Heart left ventricle (tissue), 13 donors: Measurements from ENCODE around the gene NDUFS4.

Source experiments
- POLR2A ChIP-seq, 2 donors: fragments of 450-650 bp; IDR thresholded peaks; one replicate each; pipeline ENCODE4 v1.6.1; 2017; ENCODE audit warnings: antibody characterized with exemption in 2 of 2, mild to moderate bottlenecking in 2 of 2, moderate library complexity in 2 of 2
- TF ChIP-seq, protein P1 (sequence below), 12 donors: fragments of 200-600 bp; sonication (generic) in 4 of 12; IDR thresholded peaks; one replicate each; pipeline versions ENCODE4 v1.5.0 to v1.8.0; 2018 to 2022; ENCODE audit warnings: antibody characterized with exemption in 12 of 12, mild to moderate bottlenecking in 5 of 12
- donor health status: ischemic (EF 13 %, LVEDD 7.1; RV severe dilation, severe dysfunction).
- donor health status: DM: no; HTN: yes; CAD: no.
- donor health status: DM: no; HTN: no; CAD: no.
- donor health status: ischemic (EF 25% LVEDD 6.9; RV normal size, moderate dysfunction).
- donor health status: ischemic (EF 25% LVEDD 5.7; RV mildly dilated, moderate dysfunction).
- donor health status: ischemic (EF 35%, LVEDD 5.7; RV mildly dilated, moderate dysfunction).
- donor health status: nonischemic (EF 11% LVEDD 7.7; RV severe dilation, severe dysfunction).
- donor health status: DM: yes; HTN: yes; CAD: no.
- donor health status: PGD.
- donor health status: ischemic (EF 29% LVEDD 5.4; RV normal size, mild dysfunction).
- donor health status: nonischemic (EF 23%, LVEDD 6.1; RV moderate dilation, normal function).

DNA sequence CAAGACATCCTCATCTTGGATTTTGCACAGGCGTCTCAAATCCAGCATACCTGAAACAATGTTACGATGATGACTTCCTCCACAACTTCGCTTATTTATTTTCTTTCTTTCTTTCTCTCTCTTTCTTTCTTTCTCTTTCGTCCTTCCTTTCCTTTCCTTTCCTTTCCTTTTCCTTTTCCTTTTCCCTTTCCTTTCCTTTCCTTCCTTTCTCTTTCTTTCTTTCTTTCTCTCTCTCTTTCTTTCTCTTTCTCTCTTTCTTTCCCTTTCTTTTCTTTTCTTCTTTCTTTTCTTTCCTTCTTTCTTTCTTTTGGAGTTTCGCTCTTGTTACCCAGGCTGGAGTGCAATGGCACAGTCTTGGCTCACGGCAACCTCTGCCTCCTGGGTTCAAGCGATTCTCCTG is 20.1 kb downstream of the NDUFS4 start:
- TF ChIP-seq, protein P1, sequence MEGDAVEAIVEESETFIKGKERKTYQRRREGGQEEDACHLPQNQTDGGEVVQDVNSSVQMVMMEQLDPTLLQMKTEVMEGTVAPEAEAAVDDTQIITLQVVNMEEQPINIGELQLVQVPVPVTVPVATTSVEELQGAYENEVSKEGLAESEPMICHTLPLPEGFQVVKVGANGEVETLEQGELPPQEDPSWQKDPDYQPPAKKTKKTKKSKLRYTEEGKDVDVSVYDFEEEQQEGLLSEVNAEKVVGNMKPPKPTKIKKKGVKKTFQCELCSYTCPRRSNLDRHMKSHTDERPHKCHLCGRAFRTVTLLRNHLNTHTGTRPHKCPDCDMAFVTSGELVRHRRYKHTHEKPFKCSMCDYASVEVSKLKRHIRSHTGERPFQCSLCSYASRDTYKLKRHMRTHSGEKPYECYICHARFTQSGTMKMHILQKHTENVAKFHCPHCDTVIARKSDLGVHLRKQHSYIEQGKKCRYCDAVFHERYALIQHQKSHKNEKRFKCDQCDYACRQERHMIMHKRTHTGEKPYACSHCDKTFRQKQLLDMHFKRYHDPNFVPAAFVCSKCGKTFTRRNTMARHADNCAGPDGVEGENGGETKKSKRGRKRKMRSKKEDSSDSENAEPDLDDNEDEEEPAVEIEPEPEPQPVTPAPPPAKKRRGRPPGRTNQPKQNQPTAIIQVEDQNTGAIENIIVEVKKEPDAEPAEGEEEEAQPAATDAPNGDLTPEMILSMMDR (IDR thresholded peaks at IDR 0.05), result no peak
- TF ChIP-seq POLR2A (IDR thresholded peaks at IDR 0.05), result no peak
